A673 (cell line): ENCODE measurements around the gene HOXB9. TPM values are rescaled to one million over a fixed set of nuclear protein-coding genes. Genes with fewer than 3 reads are reported as not detected.

Experiments
- BruUV-seq: library from RNA; stranded (reverse); fragments of 400-500 nt; replicated peaks from 2 replicates; lab custom pipeline; 2021; lab: Mats Ljungman, UMichigan
- CTCF ChIA-PET: fragments of 300-600 bp; sonication (Branson Sonifier 250); formaldehyde crosslinking; loops from one replicate; lab custom pipeline; 2022; ENCODE audit warnings: antibody characterized with exemption; lab: Charles Lee
- POLR2A ChIA-PET: fragments of 300-600 bp; sonication (Branson Sonifier 250); formaldehyde crosslinking; loops from one replicate; lab custom pipeline; 2022; ENCODE audit warnings: antibody characterized with exemption; ENCODE audit not compliant: low non-redundant PET; lab: Charles Lee
- DNase-seq: peaks from one replicate; pipeline ENCODE4 v3.0.0-alpha.2; 2015; ENCODE audit warnings: low spot score
- H3K27ac ChIP-seq: fragments of 200-600 bp; sonication (generic); 2 replicates; pipeline ENCODE4 v1.5.1; 2016; ENCODE audit warnings: mixed run types, low read depth, mild to moderate bottlenecking, mixed read lengths, antibody characterized with exemption, low read length; ENCODE audit not compliant: poor library complexity, severe bottlenecking
- H3K27me3 ChIP-seq: fragments of 200-600 bp; sonication (generic); replicated peaks from 2 replicates; pipeline ENCODE4 v1.6.1; 2017; ENCODE audit warnings: mixed run types, low read depth, mild to moderate bottlenecking, mixed read lengths, antibody characterized with exemption, low read length; ENCODE audit not compliant: insufficient read depth, poor library complexity
- H3K36me3 ChIP-seq: fragments of 200-600 bp; sonication (generic); 2 replicates; pipeline ENCODE4 v1.6.1; 2016; ENCODE audit warnings: mixed run types, mild to moderate bottlenecking, mixed read lengths, antibody characterized with exemption, low read length; ENCODE audit not compliant: insufficient read depth, poor library complexity, severe bottlenecking
- H3K4me1 ChIP-seq: fragments of 200-600 bp; sonication (generic); 2 replicates; pipeline ENCODE4 v1.6.1; 2017; ENCODE audit warnings: mixed run types, mild to moderate bottlenecking, mixed read lengths, antibody characterized with exemption, low read length; ENCODE audit not compliant: insufficient read depth, poor library complexity, severe bottlenecking
- H3K4me3 ChIP-seq: fragments of 200-600 bp; sonication (generic); 2 replicates; pipeline ENCODE4 v1.5.1; 2016; ENCODE audit warnings: low read depth, mixed run types, mild to moderate bottlenecking, mixed read lengths, low read length; ENCODE audit not compliant: poor library complexity, severe bottlenecking
- H3K9me3 ChIP-seq: fragments of 200-600 bp; sonication (generic); 2 replicates; pipeline ENCODE4 v1.6.1; 2016; ENCODE audit warnings: mixed run types, low read depth, mild to moderate bottlenecking, mixed read lengths, antibody characterized with exemption, low read length; ENCODE audit not compliant: poor library complexity, severe bottlenecking
- CTCF ChIP-seq: fragments of 300-800, 200-600 bp; sonication (generic); conservative IDR thresholded peaks from 2 replicates; pipeline ENCODE4 v1.5.1; 2017; ENCODE audit warnings: low read depth, mild to moderate bottlenecking, antibody characterized with exemption, low read length, moderate library complexity, mixed read lengths
- EZH2 ChIP-seq: fragments of 200-600 bp; sonication (generic); IDR thresholded peaks from 2 replicates; pipeline ENCODE4 v1.6.1; 2017; ENCODE audit warnings: borderline replicate concordance, low read depth, mild to moderate bottlenecking, mixed read lengths, antibody characterized with exemption, low read length; ENCODE audit not compliant: poor library complexity, severe bottlenecking
- intact Hi-C: fragments of 100-400 bp; cut with micrococcal nuclease; formaldehyde crosslinking; loops from one replicate; pipeline ENCODE4 v1.10.0; 2022; ENCODE audit not compliant: unreplicated experiment
- total RNA-seq: library from RNA; stranded (reverse); gene quantifications from 2 replicates; pipeline ENCODE4 v1.2.3, GENCODE V29; 2021

Gene HOXB9
- total RNA-seq, 1 experiment from 2014 or later, result 8.2 TPM

- Histone ChIP-seq H3K36me3 (no peaks in the 10 kb centered on the region), H3K4me1 (peaks cover 23% of the 10 kb centered on the region), H3K27me3 (no peaks in the 10 kb centered on the region), H3K4me3 (peak overlapping the region; percentile 60), H3K9me3 (no peaks in the 10 kb centered on the region), H3K27ac (no peak overlapping the region)
- DNase-seq, result no peak
- TF ChIP-seq EZH2 (no peak), CTCF (no peak)
- no TSS peak for BruUV-seq
- POLR2A ChIA-PET, result interaction anchor here (0.6 kb wide), 2 partner anchors 268 to 426 kb away, joined by 3 to 13 read pairs; no protein-coding TSS in a partner anchor
- CTCF ChIA-PET, result interaction anchor here (1.0 to 2.6 kb wide), 2 partner anchors 11 to 12 kb away, joined by 3 to 7 read pairs; no protein-coding TSS in a partner anchor
- intact Hi-C loops, result no loop called here
Observed at GRCh38 chr17:48624118-48624517, 2.0 kb downstream of the HOXB9 start.

DNA sequence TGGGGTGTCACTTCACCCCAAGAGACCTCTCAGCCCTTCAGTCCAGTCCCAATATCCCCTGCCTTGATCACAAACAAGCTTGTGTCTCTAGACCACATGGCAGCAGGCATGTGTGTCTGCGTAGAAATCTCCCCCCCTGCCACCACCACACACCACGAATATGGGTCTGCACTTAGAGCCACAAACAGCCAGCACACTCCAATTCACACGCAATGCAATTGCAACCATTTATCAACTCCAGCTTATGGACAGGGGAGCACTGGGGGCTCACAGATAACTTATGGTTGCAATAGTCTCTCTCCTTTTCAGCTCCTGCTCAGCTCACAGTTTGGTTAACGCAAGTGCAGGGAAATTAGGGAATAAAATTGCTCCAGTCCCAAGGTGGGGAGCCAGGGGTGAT, 2.6 kb downstream of the HOXB9 start:
- CTCF ChIA-PET, result interaction anchor here (1.0 to 2.6 kb wide), 2 partner anchors 11 to 13 kb away, joined by 3 to 7 read pairs; no protein-coding TSS in a partner anchor
- Histone ChIP-seq H3K4me3 (no peak overlapping the region), H3K9me3 (no peaks in the 10 kb centered on the region), H3K27me3 (no peaks in the 10 kb centered on the region), H3K4me1 (peaks cover 28% of the 10 kb centered on the region), H3K27ac (no peak overlapping the region), H3K36me3 (no peaks in the 10 kb centered on the region)
- intact Hi-C loops, result no loop called here
- no TSS peak for BruUV-seq
- TF ChIP-seq CTCF (no peak), EZH2 (no peak)
- POLR2A ChIA-PET, result interaction anchor here (0.5 to 0.6 kb wide), 3 partner anchors 72 to 426 kb away, joined by 3 to 13 read pairs (median 3); no protein-coding TSS in a partner anchor
- DNase-seq, result no peak

- BruUV-seq, result no TSS peak
- Histone ChIP-seq H3K9me3 (no peaks in the 10 kb centered on the region), H3K27me3 (no peaks in the 10 kb centered on the region), H3K4me3 (no peak overlapping the region), H3K4me1 (peaks cover 28% of the 10 kb centered on the region), H3K27ac (no peak overlapping the region), H3K36me3 (no peaks in the 10 kb centered on the region)
- intact Hi-C loops, result no loop called here
- ChIA-PET CTCF (no interaction called here), POLR2A (no interaction called here)
- TF ChIP-seq CTCF, result no peak
- no peak for TF ChIP-seq EZH2
- DNase-seq, result no peak
Observed at GRCh38 chr17:48622857-48623256, 3.3 kb downstream of the HOXB9 start.
